Duodenal mucosa (tissue), 2 donors: Measurements from ENCODE around the gene MUC21.
"Not testable (repeated sequence)": the region's sequence is repeated elsewhere in the genome, so short reads cannot be mapped to it uniquely, and the experiment has no call there.

ENCODE experiments used
- H3K27ac ChIP-seq: one replicate; pipeline ENCODE4 v1.7.0; 2013; ENCODE audit warnings: low read depth, low read length
- H3K27me3 ChIP-seq, 2 donors: one replicate each; pipeline ENCODE4 v1.7.0; 2013; ENCODE audit warnings: low read length in 2 of 2, control low read depth in 1 of 2; ENCODE audit not compliant: insufficient read depth in 2 of 2, control insufficient read depth in 1 of 2
- H3K36me3 ChIP-seq, 2 donors: one replicate each; pipeline ENCODE4 v1.7.0; 2013; ENCODE audit warnings: low read length in 2 of 2, control low read depth in 1 of 2; ENCODE audit not compliant: insufficient read depth in 2 of 2, control insufficient read depth in 1 of 2
- H3K4me1 ChIP-seq, 2 donors: one replicate each; pipeline ENCODE4 v1.7.0; 2013; ENCODE audit warnings: low read length in 2 of 2, control low read depth in 1 of 2; ENCODE audit not compliant: insufficient read depth in 2 of 2, control insufficient read depth in 1 of 2
- H3K4me3 ChIP-seq, 2 donors: one replicate each; pipeline ENCODE4 v1.7.0; 2013; ENCODE audit warnings: low read length in 2 of 2, low read depth in 1 of 2
- H3K9ac ChIP-seq, 2 donors: one replicate each; pipeline ENCODE4 v1.7.0; 2013; ENCODE audit warnings: low read length in 2 of 2, low read depth in 1 of 2
- H3K9me3 ChIP-seq, 2 donors: one replicate each; pipeline ENCODE4 v1.7.0; 2013; ENCODE audit warnings: low read length in 2 of 2, control low read depth in 1 of 2; ENCODE audit not compliant: control insufficient read depth in 1 of 2

The MUC21 gene

DNA sequence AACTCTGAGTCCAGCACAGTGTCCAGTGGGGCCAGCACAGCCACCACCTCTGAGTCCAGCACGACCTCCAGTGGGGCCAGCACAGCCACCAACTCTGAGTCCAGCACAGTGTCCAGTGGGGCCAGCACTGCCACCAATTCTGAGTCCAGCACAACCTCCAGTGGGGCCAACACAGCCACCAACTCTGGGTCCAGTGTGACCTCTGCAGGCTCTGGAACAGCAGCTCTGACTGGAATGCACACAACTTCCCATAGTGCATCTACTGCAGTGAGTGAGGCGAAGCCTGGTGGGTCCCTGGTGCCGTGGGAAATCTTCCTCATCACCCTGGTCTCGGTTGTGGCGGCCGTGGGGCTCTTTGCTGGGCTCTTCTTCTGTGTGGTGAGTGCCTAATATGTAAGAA is 3.8 kb downstream of the MUC21 start:
- Histone ChIP-seq H3K4me3 (no peak overlapping the region), H3K4me1 (peaks cover 0 to 2% of the 10 kb centered on the region in 2 donors), H3K27ac (no peak overlapping the region), H3K9me3 (no peaks in the 10 kb centered on the region), H3K9ac (no peak overlapping the region), H3K27me3 (peaks cover 0 to 6% of the 10 kb centered on the region in 2 donors), H3K36me3 (no peaks in the 10 kb centered on the region)

DNA sequence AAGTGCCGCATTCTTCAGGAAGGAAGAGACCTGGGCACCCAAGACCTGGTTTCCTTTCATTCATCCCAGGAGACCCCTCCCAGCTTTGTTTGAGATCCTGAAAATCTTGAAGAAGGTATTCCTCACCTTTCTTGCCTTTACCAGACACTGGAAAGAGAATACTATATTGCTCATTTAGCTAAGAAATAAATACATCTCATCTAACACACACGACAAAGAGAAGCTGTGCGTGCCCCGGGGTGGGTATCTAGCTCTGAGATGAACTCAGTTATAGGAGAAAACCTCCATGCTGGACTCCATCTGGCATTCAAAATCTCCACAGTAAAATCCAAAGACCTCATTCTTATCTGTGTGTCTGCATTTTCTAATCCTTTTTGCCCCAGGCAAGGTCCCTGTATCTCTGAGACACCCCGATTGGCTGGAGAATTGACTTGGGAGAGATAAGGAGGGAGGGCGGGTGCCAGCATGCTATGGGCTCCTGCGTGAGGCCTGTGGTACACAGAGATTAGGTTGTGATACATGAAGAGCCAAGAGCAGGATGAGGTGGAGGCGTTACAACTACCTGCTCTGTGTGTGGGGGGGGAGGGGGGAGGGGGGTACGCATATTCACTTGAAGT is 4.8 kb downstream of the MUC21 start:
- H3K4me1 ChIP-seq, result no peaks in the 10 kb centered on the region
- H3K9me3 ChIP-seq, result no peaks in the 10 kb centered on the region
- H3K4me3 ChIP-seq, result no peak overlapping the region
- no peaks in the 10 kb centered on the region for H3K27me3 ChIP-seq
- H3K9ac ChIP-seq, result no peak overlapping the region
- H3K27ac ChIP-seq, result no peak overlapping the region
- H3K36me3 ChIP-seq, result no peaks in the 10 kb centered on the region

DNA sequence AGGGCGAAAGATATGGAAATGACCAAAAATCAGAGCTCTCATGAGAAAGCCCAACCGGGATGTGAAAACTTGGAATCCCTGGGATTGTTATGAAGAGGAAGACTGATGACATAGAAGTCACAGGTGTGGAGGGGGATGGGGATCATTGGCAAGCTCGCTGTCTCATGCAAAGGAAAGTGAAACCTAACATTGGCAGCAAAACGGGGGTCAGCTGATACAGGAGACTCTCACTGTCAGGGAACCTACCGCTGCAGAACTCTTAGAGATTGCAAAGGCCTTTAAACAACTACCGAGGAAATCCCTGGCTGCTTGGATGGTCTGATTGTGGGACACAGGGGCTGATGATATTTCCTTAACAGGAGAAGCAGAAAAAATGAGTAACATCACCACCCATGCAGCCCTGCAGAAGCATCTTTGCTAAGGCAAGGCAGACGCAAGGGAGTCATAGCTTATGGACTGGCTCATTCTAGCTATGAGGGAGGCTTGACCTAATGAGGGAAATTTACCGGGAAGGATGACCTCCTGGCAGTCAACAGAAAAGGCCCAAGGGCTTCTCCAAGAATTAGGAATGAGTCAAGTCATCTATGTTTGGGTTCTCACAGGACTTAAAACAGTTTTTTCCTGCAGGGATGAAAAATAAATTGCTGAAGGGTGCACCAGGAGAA is 7.0 kb downstream of the MUC21 start:
- no peaks in the 10 kb centered on the region for H3K9me3 ChIP-seq
- no peak overlapping the region for H3K27ac ChIP-seq
- H3K9ac ChIP-seq, result no peak overlapping the region
- H3K4me1 ChIP-seq, result no peaks in the 10 kb centered on the region
- peak overlapping the region; percentile 18 to 32 for H3K4me3 ChIP-seq
- H3K27me3 ChIP-seq, result no peaks in the 10 kb centered on the region
- H3K36me3 ChIP-seq, result no peaks in the 10 kb centered on the region

DNA sequence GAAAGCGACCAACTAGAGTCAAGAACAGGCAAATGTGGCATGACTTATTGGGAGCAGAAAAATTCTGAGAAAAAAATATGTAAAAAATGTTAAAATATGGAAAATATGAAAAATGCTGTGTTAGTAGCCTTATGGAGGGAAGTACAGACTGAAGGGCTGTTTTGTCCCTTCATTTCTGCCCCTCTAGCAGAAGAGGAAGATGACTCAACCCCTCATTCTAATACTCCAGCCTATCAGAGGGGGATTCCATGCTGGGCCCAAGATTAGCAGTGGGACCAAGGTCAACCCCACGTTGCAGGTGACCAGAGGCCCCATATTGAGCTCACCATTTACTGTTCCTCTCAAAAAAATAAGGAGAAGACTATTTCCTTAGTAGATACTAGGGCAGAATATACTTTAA is 8.4 kb downstream of the MUC21 start:
- Histone ChIP-seq H3K36me3 (no peaks in the 10 kb centered on the region), H3K9ac (no peak overlapping the region), H3K9me3 (no peaks in the 10 kb centered on the region), H3K27me3 (no peaks in the 10 kb centered on the region), H3K4me3 (no peak overlapping the region), H3K4me1 (no peaks in the 10 kb centered on the region), H3K27ac (no peak overlapping the region)

DNA sequence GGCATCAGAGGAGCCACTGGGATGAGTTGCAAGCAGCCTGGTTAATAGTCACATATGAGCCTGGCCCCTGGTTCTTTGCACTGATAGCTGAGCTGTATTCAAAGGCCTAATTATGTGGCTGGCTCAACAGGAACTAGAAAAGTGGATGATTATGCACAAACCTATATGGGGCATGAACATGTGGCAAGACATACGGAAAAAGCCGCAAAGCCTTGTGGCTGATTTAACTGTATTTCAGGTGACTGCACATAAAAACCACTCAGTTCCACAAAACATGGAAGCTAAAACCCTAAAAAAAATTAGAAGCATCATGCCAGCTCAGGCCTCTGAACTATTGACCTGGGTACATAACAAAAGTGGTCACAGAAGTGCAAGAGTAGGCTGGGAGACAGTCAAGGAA is 13.8 kb downstream of the MUC21 start:
- Histone ChIP-seq H3K9ac (no peak overlapping the region), H3K9me3 (no peaks in the 10 kb centered on the region), H3K4me3 (no peak overlapping the region), H3K4me1 (no peaks in the 10 kb centered on the region), H3K36me3 (no peaks in the 10 kb centered on the region), H3K27ac (no peak overlapping the region), H3K27me3 (no peaks in the 10 kb centered on the region)

DNA sequence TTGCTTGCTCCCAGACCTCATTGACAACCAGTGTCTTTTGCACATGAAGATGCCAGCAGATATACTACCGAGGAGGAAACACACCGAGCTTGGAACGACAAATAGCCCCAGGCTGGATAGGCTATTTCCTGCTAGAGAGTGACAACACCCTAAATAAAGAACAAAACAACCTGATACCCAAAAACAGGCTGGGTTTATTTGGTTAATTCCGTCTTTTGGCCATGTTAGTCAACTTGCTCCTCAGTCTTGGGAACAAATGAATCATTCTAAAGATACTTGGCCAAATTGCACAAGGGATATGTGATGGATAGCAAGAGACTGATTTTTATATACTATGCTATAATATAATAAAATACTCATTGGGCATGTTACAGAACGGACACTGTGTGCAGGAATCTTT is 15.3 kb downstream of the MUC21 start:
- Histone ChIP-seq H3K4me3 (no peak overlapping the region), H3K27me3 (no peaks in the 10 kb centered on the region), H3K36me3 (no peaks in the 10 kb centered on the region), H3K9me3 (no peaks in the 10 kb centered on the region), H3K27ac (no peak overlapping the region), H3K4me1 (no peaks in the 10 kb centered on the region), H3K9ac (no peak overlapping the region)

DNA sequence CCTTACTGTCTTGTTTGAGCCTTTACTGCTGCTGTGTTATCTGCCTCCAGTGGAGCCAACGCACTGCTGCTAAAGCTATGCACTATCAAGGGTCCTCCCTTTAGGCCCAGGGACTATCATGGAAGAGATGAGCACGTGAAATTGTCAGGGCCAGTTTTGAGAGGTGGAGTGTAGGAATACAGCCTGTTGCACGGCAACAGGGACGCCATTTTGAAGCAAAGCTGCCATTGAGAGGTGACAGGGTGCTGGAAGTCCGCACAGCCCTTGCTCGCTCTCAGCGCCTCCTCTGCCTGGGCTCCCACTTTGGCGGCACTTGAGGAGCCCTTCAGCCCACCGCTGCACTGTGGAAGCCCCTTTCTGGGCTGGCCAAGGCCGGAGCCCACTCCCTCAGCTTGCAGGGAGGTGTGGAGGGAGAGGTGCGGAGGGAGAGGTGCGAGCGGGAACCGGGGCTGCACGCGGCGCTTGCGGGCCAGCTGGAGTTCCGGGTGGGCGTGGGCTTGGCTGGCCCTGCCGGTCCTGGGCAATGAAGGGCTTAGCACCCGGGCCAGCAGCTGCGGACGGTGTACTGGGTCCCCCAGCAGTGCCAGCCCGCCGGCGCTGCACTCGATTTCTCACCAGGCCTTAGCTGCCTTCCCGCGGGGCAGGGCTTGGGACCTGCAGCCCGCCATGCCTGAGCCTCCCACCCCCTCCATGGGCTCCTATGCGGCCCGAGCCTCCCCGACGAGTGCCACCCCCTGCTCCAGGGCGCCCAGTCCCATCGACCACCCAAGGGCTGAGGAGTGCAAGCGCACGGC is 16.7 kb downstream of the MUC21 start:
- H3K9ac ChIP-seq, H3K4me3 ChIP-seq, H3K9me3 ChIP-seq, H3K27me3 ChIP-seq, H3K27ac ChIP-seq, H3K36me3 ChIP-seq, H3K4me1 ChIP-seq: not testable (repeated sequence)

DNA sequence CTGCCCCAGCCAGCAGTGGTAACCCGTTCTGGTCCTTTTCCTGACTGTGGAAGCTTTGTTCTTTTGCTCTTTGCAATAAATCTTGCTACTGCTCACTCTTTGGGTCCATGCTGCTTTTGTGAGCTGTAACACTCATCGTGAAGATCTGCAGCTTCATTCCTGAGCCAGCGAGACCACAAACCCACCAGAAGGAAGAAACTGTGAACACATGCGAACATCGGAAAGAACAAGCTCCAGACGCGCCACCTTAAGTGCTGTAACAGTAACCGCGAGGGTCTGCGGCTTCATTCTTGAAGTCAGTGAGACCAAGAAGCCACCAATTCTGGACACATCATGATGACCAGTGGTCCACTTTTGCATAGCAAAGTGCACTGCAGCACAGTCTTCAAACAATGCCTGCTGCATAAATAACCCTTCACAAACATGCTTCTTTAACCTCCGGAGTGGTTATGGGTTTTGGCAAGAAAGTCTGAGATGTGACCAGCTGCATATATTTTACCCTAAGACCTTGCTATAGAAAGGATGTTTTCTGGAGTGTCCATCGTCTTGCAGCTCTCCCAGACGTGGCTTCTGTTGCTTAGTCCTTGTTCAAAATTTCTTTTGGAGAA is 17.9 kb downstream of the MUC21 start:
- Histone ChIP-seq H3K27ac (no peak overlapping the region), H3K36me3 (no peaks in the 10 kb centered on the region), H3K9ac (no peak overlapping the region), H3K4me3 (no peak overlapping the region), H3K27me3 (no peaks in the 10 kb centered on the region), H3K9me3 (no peaks in the 10 kb centered on the region), H3K4me1 (no peaks in the 10 kb centered on the region)

DNA sequence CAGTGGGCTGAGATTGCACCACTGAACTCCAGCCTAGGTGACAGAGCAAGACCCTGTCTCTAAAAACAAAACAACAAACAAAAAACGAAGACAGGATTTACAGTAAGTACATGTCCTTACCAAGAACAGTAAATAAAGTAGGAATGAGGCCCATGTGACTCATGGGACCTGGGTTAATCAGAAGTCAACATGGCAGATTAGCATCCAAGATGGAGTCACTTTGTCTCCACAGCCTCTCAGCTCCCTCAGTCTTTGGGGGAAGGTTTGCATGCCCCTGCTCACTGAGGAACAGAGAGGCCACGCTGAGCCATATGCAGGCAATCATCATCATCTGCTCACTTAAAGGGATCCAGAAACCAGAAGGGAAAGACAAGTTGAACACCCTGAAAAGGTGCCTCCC is 19.0 kb downstream of the MUC21 start:
- no peaks in the 10 kb centered on the region for H3K4me1 ChIP-seq
- no peak overlapping the region for H3K4me3 ChIP-seq
- no peak overlapping the region for H3K9ac ChIP-seq
- H3K27me3 ChIP-seq, result peaks cover 0 to 1% of the 10 kb centered on the region in 2 donors
- H3K36me3 ChIP-seq, result no peaks in the 10 kb centered on the region
- no peaks in the 10 kb centered on the region for H3K9me3 ChIP-seq
- H3K27ac ChIP-seq, result no peak overlapping the region

DNA sequence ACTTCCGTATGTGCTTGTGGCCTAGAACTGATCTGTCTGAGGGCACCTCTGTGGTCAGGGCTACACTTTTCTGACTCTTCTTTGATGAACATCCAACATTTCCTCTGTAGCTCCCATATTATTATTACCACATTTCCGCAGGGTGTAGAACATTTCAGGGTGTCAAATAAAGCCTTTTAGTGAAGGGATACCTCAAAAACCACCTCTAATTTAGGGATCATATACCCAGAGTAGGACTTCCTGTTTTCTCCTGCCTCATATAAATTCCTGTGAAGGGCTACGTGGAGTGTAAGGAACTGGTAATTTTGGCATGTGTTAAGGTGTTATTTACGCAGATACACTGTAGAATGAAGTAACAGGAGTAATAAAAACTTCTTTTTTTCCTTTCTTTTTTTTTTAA is 21.3 kb downstream of the MUC21 start:
- H3K9ac ChIP-seq, result no peak overlapping the region
- no peak overlapping the region for H3K4me3 ChIP-seq
- H3K36me3 ChIP-seq, result no peaks in the 10 kb centered on the region
- H3K9me3 ChIP-seq, result no peaks in the 10 kb centered on the region
- H3K4me1 ChIP-seq, result no peaks in the 10 kb centered on the region
- peaks cover 0 to 5% of the 10 kb centered on the region in 2 donors for H3K27me3 ChIP-seq
- H3K27ac ChIP-seq, result no peak overlapping the region
